ENCODE results near the gene CRHR1. TPM values are rescaled to one million over a fixed set of nuclear protein-coding genes. Genes with fewer than 3 reads are reported as not detected.

Gene CRHR1
- total RNA-seq, 2 experiments from 2014 or later = not detected

GRCh38 chr17:45777388-45777787, 6.7 kb upstream of the CRHR1 start:
- ATAC-seq (ENCODE audit: poor library complexity) = no peak
- peaks cover 25 to 32% of the 10 kb centered on the region in 2 experiments for H3K27me3 ChIP-seq (ENCODE audit: control insufficient read depth in 1 of 2, insufficient read depth in 2 of 2, low read length in 2 of 2)
- no peaks in the 10 kb centered on the region for H3K9me3 Mint-ChIP-seq
- H3K36me3 ChIP-seq (ENCODE audit: insufficient read depth, low read length) = no peaks in the 10 kb centered on the region
- ChIA-PET POLR2A (no interaction called here), CTCF (no interaction called here)
- H3K4me3 Mint-ChIP-seq = no peak overlapping the region
- no peaks in the 10 kb centered on the region for H3K36me3 Mint-ChIP-seq (ENCODE audit: low read depth)
- H3K4me1 Mint-ChIP-seq (ENCODE audit: low read depth) = peaks cover 4% of the 10 kb centered on the region
- intact Hi-C loops (cut with DNase I, micrococcal nuclease) = no loop called here
- H3K4me1 ChIP-seq (ENCODE audit: insufficient read depth, low read length) = no peaks in the 10 kb centered on the region
- no peak for TF ChIP-seq CTCF (IDR thresholded peaks at IDR 0.05)
- peaks cover 87% of the 10 kb centered on the region for H3K27me3 Mint-ChIP-seq
- H3K27ac ChIP-seq (ENCODE audit: low read depth in 1 of 2, low read length in 2 of 2) = no peak overlapping the region
- no peak overlapping the region for H3K27ac Mint-ChIP-seq
- no peaks in the 10 kb centered on the region for H3K9me3 ChIP-seq (ENCODE audit: control insufficient read depth in 1 of 2, insufficient read depth in 1 of 2, low read length in 2 of 2)
- no peak overlapping the region for H3K4me3 ChIP-seq (ENCODE audit: low read length)
- no peak for DNase-seq

GRCh38 chr17:45780921-45781320, 3.2 kb upstream of the CRHR1 start:
- Histone ChIP-seq H3K36me3 (ENCODE audit: insufficient read depth, low read length) (no peaks in the 10 kb centered on the region), H3K27ac (ENCODE audit: low read depth in 1 of 2, low read length in 2 of 2) (no peak overlapping the region), H3K4me3 (ENCODE audit: low read length) (no peak overlapping the region), H3K27me3 (ENCODE audit: control insufficient read depth in 1 of 2, insufficient read depth in 2 of 2, low read length in 2 of 2) (peaks cover 42 to 54% of the 10 kb centered on the region in 2 experiments), H3K4me1 (ENCODE audit: insufficient read depth, low read length) (peaks cover 20% of the 10 kb centered on the region), H3K9me3 (ENCODE audit: control insufficient read depth in 1 of 2, insufficient read depth in 1 of 2, low read length in 2 of 2) (peaks cover 0 to 5% of the 10 kb centered on the region in 2 experiments)
- H3K36me3 Mint-ChIP-seq (ENCODE audit: low read depth) = no peaks in the 10 kb centered on the region
- no peak for TF ChIP-seq CTCF (IDR thresholded peaks at IDR 0.05)
- no peaks in the 10 kb centered on the region for H3K9me3 Mint-ChIP-seq
- ATAC-seq (ENCODE audit: poor library complexity) = no peak
- CTCF ChIA-PET = no interaction called here
- H3K4me3 Mint-ChIP-seq = no peak overlapping the region
- H3K27ac Mint-ChIP-seq = no peak overlapping the region
- peaks cover 78% of the 10 kb centered on the region for H3K27me3 Mint-ChIP-seq
- H3K4me1 Mint-ChIP-seq (ENCODE audit: low read depth) = peaks cover 9% of the 10 kb centered on the region
- DNase-seq = no peak
- POLR2A ChIA-PET = no interaction called here
- intact Hi-C loops (cut with DNase I, micrococcal nuclease) = no loop called here

GRCh38 chr17:45782889-45783592, 1.1 kb upstream of the CRHR1 start:
- peaks cover 20% of the 10 kb centered on the region for H3K4me1 ChIP-seq (ENCODE audit: insufficient read depth, low read length)
- peaks cover 44 to 69% of the 10 kb centered on the region in 2 experiments for H3K27me3 ChIP-seq (ENCODE audit: control insufficient read depth in 1 of 2, insufficient read depth in 2 of 2, low read length in 2 of 2)
- ChIA-PET POLR2A (no interaction called here), CTCF (interaction anchor here (1.2 kb wide), 1 partner anchor 11 kb away, joined by 3 read pairs; no protein-coding TSS in a partner anchor)
- no peak overlapping the region for H3K27ac Mint-ChIP-seq
- peaks cover 9% of the 10 kb centered on the region for H3K4me1 Mint-ChIP-seq (ENCODE audit: low read depth)
- peak in 9 of 14 experiments; percentile 10 to 55 (median 26) for DNase-seq
- peak overlapping the region; percentile 34 for H3K4me3 ChIP-seq (ENCODE audit: low read length)
- ATAC-seq (ENCODE audit: poor library complexity) = no peak
- H3K9me3 ChIP-seq (ENCODE audit: control insufficient read depth in 1 of 2, insufficient read depth in 1 of 2, low read length in 2 of 2) = peaks cover 0 to 5% of the 10 kb centered on the region in 2 experiments
- H3K36me3 Mint-ChIP-seq (ENCODE audit: low read depth) = no peaks in the 10 kb centered on the region
- no peak for TF ChIP-seq CTCF (IDR thresholded peaks at IDR 0.05)
- peak overlapping the region; percentile 85 for H3K4me3 Mint-ChIP-seq
- no peak overlapping the region for H3K27ac ChIP-seq (ENCODE audit: low read depth in 1 of 2, low read length in 2 of 2)
- no peaks in the 10 kb centered on the region for H3K36me3 ChIP-seq (ENCODE audit: insufficient read depth, low read length)
- no peaks in the 10 kb centered on the region for H3K9me3 Mint-ChIP-seq
- intact Hi-C loops (cut with DNase I, micrococcal nuclease) = no loop called here
- peaks cover 75% of the 10 kb centered on the region for H3K27me3 Mint-ChIP-seq

All from CD4-positive, alpha-beta T cell (primary cell).